HPDE6-E6E7 (cell line): Measurements from ENCODE around the gene TPI1.
"Not testable (repeated sequence)": the region's sequence is repeated elsewhere in the genome, so short reads cannot be mapped to it uniquely, and the experiment has no call there.

Source experiments
- DNase-seq: peaks from one replicate; pipeline ENCODE4 v3.0.0; 2011; ENCODE audit warnings: missing footprints; ENCODE audit errors: extremely low spot score

Gene TPI1

GRCh38 chr12:6869049-6870021 lies 2.0 kb downstream of the TPI1 start:
- no peak for DNase-seq

DNA sequence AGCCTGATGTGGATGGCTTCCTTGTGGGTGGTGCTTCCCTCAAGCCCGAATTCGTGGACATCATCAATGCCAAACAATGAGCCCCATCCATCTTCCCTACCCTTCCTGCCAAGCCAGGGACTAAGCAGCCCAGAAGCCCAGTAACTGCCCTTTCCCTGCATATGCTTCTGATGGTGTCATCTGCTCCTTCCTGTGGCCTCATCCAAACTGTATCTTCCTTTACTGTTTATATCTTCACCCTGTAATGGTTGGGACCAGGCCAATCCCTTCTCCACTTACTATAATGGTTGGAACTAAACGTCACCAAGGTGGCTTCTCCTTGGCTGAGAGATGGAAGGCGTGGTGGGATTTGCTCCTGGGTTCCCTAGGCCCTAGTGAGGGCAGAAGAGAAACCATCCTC lies 3.0 kb downstream of the TPI1 start:
- DNase-seq, result not testable (repeated sequence)

DNA sequence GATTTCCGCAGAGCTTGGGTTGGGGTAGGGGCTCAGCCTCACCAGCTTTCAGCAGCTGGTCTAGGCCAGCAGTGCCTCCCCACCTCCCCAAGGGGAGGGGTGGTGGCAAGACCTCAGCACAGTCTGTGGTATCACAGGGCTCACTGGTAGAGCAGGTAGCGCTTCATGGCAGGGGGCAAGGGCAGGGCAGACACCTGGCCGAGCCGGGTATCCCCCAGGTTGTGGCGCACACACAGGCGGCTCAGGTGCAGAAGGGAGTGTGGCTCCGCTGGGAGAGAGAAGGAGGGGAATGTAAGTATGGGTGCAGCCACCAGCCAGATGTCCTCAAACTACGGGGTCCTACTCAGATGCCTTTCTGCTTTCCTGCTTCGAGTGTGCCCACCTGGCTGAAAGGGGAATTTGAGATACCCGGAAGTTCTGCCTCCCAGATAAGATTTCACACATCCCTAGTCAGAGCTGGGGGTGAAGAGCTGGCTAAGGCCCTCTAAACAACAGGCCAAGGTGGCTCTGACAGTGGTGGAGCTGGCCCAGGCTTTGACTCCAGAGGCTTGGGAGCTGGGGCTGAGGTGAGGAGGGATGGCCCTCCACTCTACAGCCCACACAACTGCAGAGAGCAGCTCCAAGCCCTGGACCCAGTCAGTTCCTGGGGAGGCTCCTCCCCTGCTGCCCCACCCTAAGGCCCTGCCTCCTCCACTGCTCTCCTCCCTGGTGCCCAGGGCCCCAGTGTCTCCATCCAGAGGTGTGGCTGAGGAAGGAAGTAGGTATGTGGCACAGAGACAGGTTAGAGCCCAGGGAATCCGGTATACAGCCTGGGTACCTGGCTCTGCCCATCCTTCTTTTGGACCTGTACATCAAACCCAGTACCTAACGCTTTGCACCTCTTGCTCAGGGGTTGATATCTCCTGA lies 4.0 kb downstream of the TPI1 start:
- peak; percentile 68 for DNase-seq

DNA sequence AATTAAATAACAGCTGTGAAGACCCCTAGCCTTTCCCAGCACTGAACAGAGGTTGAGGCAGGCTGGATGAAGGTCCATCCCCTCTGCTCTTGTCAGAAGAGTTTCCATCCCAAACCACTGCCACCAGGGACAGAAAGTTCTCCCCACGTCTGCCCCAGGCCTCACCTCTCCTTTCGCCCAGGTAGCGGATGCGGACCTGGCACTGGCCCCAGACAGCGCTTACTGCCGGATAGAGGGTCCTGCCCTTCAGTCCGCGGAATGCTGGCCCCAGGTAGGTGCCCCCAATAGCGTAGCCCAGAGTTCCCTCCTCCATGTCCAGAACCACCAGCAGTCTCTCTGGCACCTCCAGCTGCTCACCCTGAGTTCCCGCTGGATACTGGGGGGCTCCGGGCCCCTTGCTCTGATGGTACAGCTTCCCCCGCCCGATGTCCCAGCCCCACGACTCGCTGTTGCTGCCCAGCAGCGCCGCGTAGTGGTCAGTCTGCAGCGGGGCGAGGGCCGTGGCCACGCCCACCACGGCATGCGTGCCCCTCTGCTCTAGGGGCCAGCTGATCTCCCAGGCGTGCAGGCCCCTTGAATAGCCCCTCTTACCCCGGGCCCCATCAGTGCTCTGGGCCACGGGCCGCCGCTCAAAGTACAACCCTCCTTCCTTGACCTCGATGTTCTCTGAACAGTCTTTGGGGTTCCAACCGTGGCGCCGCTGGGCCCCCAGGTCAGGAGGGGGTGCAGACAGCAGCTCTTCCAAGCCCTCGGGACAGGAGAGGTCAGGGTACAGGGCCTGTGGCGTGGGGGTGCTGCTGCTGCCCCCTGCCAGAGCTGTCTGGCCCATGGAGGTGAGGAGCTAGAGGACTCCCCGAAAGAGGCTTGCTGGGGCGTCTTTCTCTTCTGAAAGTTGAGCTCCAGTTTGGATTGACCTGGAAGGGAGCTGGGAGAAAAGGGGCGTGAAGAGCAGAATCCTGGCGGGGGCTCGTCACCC lies 5.0 kb downstream of the TPI1 start:
- DNase-seq, result peak; percentile 84

DNA sequence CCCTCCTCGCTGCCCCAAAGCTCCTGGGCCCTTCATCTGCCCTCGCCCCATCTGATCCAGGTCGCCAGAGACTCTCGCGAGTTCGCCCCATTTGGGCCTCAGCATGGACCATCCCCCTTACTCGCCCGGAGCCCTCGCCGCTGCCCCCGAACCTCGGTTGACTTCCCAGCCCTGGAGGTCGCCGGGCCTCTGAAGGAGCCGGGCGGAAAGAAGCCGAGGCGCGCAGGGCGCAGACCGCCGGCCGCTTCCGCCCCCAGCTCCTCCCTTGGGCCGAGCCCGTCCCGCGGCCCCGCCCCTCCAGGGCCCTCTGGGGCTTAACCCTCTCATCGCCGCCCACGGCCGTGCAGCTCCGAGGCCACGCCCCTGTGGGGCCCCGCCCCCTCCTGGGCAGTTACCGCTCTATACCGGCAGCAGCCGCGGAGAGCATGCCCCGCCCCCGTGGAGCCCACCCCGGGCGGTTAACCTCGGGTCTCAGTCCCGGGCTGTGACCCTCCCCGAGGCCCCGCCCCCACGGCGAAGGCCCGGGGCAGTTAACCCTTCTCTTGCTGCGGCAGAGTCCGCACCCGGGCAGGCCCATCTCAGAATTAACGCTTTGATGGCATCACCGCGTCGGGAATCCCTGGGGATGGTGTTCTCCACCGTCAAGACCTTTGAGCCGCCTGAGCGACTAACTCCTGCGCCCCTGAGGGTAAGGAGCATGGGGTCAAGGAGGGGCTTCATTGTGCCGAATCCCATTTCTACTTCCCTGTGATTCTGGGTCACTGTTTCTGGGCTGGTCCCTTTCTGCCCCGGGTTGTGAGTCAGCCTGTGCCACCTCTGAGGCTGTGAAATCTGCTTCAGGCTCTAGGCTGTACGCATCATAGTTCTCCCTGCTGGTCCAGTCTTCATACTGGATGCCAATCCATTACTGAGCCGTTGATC lies 6.0 kb downstream of the TPI1 start, which contains the start of gene SPSB2:
Gene SPSB2, minus strand, starts transcription at position 210 of the 921 bp plus-strand sequence. CDS start 402 bp downstream, outside the sequence.
- peak; percentile 79 for DNase-seq

- not testable (repeated sequence) for DNase-seq
Observed at GRCh38 chr12:6874015-6874368, 6.7 kb downstream of the TPI1 start.

GRCh38 chr12:6879824-6880223 lies 12.5 kb downstream of the TPI1 start:
- DNase-seq, result not testable (repeated sequence)

DNA sequence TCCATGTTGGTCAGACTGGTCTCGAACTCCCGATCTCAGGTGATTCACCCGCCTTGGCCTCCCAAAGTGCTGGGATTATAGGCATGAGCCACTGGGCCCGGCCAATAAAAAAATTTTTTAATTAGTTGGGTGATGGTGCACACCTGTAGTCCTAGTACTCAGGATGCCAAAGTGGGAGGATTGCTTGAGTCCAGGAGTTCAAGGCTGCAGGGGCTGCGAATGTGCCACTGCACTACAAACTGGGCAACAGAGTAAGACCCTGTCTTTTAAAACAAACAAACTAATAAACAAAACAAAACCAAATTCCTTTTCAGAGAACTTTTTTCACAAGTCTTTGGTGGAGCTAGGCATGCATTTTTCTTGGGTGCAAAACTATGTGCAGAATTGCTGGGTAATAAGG lies 15.9 kb downstream of the TPI1 start:
- DNase-seq, result no peak

- DNase-seq, result no peak
Observed at GRCh38 chr12:6883683-6884082, 16.4 kb downstream of the TPI1 start.

DNA sequence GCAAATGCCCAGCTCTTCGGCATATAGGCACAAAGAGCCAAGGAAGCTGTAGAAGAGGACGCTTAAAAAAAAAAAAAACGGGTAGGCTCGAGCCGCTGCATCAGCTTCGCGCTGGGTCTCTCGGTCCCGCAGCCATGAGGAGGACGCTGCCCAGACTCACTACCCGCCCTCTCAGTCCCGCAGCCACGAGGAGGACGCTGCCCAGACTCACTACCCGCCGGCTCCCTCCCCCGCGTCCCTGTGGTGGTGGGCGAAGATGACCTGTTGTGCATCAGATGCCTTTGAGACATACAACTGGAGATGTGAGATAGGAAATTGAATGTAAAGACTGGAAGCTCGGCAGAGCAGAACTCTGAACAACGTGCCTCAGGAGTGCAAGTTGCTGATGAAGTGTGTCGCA lies 17.2 kb downstream of the TPI1 start:
- no peak for DNase-seq

DNA sequence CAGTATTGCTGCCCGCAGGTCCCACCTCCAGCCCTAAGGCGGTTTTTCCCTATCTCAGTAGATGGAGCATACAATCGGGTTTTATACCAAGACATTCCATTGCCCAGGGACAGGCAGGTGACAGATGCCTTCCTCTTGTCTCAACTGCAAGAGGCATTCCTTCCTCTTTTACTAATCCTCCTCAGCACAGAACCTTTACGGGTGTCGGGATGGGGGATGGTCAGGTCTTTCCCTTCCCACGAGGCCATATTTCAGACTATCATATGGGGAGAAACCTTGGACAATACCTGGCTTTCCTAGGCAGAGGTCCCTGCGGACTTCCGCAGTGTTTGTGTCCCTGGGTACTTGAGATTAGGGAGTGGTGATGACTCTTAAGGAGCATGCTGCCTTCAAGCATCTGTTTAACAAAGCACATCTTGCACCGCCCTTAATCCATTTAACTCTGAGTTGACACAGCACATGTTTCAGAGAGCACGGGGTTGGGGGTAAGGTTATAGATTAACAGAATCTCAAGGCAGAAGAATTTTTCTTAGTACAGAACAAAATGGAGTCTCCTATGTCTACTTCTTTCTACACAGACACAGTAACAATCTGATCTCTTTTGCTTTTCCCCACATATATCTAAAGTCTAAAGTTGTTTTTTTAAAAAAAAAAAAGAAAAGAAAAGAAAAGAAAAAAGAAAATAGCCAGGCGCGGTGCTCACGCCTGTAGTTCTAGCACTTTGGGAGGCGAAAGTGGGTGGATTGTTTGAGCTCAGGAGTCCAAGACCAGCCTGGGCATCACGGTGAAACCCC lies 19.1 kb downstream of the TPI1 start:
- DNase-seq, result not testable (repeated sequence)

- no peak for DNase-seq
Observed at GRCh38 chr12:6887460-6887859, 20.1 kb downstream of the TPI1 start.

DNA sequence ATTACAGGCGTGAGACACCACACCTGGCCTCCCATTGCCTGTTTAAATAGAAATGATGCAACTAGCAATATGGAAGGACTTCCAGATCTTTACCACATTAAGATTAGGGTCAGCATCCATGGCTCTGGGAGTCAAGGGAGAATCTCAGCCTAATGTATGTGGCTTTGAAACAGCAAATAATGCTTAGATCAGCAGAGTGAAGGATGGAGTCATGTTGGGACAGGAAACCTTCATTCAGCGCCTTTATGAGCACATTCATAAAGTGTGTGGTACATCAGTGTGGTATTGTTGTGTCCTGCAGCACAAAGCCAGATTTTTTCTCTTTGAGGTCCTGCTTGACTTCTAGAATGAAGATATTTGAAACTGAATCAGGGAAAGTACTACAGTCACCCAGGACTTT lies 21.0 kb downstream of the TPI1 start:
- no peak for DNase-seq

- DNase-seq, result not testable (repeated sequence)
Observed at GRCh38 chr12:6888794-6889193, 21.5 kb downstream of the TPI1 start.

DNA sequence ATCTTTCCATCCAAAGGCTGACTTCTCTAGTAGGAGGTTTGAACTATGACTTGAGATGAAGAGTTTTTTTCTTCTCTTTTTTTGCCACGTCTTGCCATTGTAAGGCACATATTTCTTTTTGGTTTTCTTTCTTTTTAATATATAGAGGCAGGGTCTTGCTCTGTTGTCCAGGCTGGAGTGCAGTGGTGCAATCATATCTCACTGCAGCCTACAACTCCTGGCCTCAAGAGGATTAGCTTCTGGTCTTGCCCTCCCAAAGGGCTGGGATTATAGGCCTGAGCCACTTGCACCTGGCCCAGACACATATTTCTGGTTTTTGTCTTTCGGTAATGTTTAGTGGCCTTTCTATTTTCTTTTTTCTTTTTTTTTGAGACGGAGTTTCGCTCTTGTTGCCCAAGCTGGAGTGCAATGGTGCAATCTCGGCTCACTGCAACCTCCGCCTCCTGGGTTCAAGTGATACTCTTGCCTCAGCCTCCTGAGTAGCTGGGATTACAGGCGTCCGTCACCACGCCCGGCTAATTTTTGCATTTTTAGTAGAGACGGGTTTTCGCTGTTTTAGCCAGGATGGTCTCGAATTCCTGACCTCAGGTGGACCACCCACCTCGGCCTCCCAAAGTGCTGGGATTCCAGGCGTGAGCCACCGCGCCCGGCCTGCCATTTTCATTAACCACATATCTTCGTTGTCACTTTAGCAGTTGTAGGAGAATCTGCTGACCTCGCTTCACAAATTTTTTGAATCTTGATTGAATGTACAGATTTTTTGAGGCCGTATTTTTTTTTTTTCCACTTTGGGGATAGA lies 22.6 kb downstream of the TPI1 start:
- not testable (repeated sequence) for DNase-seq

DNA sequence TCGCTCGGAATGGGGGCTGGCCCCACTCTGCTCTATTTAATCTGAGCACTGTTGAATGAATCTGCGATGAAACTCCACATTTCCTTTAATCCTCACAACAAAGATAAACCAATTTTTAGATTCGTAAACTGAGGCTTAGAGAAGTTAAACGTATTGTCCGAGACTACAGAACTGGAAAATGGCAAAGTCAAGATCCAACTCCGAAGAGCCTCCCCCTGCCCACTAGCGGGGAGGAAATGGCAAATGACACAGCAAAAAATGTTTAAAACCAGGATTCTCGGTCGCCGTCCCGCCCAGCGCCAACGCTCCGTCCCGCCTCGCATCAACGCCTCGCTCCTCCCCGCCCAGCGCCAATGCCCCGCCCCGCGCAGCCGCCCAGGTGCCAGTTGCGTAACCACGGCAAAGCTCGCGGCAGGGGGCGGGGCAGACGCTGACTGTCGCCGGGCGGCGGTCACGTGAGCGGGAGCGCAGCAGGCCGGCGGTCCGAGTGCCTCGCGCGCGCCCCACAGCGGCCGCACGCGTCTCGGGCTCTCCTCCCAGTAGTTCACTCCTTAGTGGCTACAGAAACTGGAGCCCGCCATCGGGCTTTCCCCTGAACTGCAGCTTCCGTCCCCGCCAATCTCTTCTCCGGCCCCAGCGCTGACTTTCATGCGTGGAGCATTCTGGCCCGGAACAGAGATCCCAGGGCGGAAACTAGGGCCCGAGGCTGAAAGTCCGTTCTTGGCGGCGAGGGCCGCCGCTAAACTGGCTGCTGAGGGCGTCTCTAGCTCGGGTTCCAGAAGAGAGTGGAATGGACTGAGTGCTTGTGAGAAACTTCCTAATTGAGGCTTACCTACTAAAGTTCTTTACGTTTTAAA lies 23.7 kb downstream of the TPI1 start:
- peak; percentile 95 for DNase-seq

DNA sequence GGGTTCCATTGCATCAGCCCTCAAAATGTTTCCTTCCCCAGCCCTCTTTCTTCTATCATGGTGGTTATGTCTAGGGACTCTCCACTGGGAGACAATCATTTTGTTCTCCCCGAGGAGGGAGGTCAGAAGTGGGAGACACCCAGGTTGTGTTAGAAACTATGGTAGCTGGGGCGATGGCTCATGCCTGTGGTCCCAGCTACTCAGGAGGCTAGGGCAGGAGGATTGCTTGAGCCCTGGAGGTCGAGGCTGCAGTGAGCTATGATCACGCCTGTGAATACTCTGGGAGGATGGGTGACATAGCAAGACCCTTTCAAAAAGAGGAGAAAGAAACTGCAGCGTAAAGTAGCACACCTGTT lies 24.3 kb downstream of the TPI1 start:
- no peak for DNase-seq

- not testable (repeated sequence) for DNase-seq
Observed at GRCh38 chr12:6892683-6893082, 25.4 kb downstream of the TPI1 start.
